GM19035 (cell line): ENCODE results near the gene AAMDC.
"Not testable (repeated sequence)": the region's sequence is repeated elsewhere in the genome, so short reads cannot be mapped to it uniquely, and the experiment has no call there.

ENCODE experiments used
- ATAC-seq: cut with Tn5 transposase; IDR thresholded peaks from one replicate; pipeline ENCODE4 v1.9.1; 2021; ENCODE audit not compliant: unreplicated experiment

Gene AAMDC

DNA sequence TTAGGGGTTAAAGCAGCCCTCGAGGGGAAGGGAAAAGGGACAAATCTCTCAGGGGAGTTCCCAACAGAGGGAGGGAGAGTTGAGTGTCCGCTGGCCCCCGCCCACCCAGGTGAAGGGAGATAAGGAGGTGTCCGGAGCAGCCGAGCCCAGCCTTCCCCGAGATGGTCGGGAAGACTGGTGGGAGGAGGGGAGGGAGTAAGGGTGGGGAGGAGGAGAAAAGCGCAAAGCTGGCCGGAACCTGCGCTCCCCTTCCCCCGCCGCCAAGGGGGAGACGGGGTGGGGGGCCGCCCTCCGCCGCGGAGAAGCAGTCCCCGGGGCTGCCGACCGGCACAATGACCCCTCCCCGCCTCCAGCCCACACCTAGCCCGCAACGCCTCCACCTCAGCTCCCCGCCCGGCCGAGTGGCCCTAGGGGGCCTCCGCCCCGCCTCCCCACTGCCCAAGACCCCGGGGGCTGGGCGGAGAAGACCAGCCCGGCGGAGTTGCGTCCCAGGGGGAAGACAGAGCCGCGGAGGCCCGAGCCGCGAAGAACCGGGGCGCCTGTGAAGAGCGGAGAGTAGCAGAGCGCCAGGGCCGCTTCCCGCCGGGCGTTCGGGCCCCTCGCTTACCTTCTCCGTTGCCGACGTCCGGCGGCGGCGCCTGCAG, 901 bp upstream of the AAMDC start:
- peak; percentile 23 for ATAC-seq

DNA sequence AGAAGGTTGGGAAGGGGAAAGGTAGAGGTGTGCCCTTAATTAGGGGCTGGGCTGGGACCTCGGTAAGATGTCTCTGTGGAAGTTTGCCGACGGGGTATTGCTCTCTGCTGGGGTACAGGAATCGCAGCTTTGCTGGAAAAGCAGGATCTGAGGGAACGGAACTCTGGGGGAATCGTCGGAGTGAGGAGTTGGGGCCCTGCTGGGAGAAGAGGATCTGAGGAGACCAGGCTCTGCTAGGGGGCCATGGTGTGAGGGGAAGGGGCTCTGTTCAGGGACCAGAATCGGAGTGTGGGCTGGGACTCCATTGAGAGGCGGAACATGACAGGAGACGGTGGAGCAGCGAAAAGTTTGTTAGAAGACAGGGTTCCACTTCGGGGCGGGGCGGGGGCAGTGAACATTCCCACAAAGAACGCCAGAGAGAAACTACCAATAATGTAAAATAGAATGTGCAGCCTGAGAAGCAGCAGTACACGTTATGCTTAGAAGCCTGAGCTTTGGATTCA, 456 bp downstream of the AAMDC start:
- ATAC-seq = no peak

DNA sequence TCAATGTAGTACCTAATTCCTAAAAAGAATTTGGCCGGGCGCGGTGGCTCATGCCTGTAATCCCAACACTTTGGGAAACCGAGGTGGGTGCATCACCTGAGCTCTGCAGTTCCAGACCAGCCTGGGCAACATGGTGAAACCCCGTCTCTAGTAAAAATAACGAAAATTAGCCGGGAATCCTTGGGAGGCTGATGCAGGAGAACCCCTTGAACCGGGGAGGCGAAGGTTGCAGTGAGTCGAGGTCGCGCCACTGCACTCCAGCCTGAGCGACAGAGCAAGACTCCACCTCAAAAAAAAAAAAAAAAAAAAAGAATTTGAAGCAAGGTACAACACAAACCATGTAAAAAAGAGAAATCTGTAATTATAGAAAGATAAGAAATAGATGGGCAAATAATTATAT, 1.2 kb downstream of the AAMDC start:
- not testable (repeated sequence) for ATAC-seq

DNA sequence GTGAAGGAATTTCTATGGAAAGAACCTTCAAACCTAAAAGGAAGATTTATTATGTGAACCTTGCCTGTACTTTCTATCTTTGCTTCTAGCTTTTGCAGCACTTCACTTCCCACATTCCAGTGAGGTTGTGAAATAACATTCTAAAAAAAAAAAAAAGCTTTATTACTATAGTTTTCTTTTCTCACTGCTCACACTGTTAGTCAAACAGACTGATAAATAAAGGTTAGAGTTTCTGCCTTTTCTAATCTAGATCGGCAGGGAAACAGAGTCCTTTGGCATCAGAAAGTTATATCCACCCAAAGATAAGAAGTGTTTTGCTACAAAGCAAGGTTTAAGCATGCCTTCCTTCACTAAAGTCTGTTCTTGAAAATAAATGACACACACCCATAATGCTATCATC, 2.8 kb downstream of the AAMDC start:
- ATAC-seq = no peak

DNA sequence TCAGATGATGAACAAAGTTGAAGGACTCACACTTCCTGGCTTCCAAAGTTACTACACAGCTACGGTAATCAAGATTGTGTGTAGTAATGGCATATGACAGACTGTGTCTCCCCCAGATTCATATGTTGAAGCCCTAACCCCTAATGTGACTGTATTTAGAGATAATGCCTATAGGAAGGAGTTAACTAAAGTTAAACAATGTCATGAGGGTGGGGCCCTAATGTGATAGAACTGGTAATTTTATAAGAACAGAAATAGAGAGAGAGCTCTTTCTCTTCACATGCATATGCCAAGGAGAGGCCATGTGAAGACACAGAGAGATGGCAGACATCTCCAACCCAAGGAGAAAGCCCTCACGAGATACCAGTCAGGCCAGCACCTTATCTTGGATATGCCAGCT, 8.0 kb downstream of the AAMDC start:
- no peak for ATAC-seq

DNA sequence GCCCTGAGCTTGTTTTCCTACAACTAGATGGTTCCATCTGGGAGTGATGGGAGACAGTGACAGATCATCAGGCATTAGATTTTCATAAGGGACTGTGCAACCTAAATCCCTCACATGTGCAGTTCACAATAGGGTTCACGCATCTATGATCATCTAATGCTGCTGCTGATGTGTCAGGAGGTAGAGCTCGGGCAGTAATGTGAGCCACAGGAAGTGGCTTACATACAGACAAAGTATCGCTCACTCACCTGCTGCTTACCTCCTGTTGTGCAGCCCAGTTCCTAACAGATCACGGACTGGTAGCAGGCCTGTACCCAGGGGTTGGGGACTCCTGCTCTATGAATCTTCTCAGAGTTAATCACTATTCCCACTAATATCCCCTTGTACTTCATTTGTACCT, 12.4 kb downstream of the AAMDC start:
- no peak for ATAC-seq

DNA sequence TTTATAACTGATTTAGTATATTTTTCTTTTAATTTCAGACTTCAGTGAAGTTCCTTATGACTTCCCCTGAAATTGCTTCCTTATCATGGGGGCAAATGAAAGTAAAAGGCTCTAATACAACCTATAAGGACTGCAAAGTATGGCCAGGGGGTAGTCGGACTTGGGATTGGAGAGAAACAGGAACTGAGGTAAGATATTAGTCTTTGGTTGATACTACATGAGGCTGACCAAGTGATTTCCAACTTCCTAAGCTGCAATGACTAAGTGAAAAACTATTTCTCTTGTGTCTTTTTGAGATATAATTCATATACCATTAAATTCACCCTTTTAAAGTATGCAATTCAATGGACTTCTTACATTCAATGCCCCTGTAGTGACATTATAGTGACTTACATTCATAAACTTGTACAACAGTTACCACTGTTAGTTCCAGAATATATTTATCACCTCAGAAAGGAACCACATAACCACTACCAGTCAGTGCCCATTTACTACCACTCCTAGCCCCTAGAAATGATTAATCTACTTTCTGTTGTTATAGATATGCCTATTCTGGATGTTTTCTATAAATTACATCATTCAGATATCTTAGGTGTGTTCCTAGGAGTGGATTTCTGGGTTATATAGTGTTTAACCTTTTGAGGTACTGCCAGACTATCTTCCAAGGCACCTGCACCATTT, 21.6 kb downstream of the AAMDC start:
- no peak for ATAC-seq

DNA sequence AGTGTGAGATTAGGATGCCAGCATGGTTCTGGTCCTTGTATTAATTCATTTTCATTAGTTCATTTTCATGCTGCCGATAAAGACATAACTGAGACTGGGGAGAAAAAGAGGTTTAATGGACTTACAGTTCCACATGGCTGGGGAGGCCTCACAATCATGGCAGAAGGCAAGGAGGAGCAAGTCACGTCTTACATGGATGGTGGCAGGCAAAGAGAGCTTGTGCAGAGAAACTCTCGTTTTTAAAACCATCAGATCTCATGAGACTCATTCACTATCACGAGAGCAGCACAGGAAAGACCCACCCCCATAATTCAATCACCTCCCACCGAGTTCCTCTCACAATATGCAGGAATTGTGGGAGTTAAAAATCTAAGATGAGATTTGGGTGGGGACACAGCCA, 22.8 kb downstream of the AAMDC start:
- ATAC-seq = not testable (repeated sequence)

DNA sequence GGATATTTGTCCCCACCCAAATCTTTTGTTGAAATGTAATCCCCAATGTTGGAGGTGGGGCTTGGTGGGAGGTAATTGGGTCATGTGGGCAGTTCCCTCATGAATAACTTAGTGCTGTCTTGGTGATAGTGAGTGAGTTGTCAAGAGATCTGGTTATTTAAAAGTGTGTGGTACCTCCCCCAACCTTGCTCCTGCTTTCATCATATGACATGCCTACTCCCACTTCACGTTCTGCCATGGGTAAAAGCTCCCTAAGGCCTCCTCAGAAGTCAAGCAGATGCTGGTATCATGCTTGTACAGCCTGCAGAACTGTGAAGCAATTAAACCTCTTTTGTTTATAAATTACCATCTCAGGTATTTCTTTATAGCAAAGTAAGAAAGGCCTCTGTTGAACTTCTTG, 30.6 kb downstream of the AAMDC start:
- no peak for ATAC-seq

DNA sequence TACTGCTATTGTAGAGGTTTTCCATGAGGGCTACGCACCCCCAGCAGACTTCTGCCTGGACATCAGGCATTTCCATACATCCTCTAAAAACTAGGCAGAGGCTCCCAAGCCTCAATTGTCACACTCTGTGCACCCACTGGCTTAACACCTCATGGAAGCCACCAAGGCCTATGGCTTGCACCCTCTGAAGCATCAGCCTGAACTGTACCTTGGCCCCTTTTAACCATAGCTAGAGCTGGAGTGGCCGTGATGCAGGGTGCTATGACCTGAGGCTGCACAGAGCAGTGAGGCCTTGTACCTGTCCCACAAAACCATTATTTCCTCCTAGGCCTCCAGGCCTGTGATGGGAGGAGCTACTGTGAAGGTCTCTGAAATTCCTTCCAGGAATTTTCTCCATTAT, 33.9 kb downstream of the AAMDC start:
- ATAC-seq = no peak

DNA sequence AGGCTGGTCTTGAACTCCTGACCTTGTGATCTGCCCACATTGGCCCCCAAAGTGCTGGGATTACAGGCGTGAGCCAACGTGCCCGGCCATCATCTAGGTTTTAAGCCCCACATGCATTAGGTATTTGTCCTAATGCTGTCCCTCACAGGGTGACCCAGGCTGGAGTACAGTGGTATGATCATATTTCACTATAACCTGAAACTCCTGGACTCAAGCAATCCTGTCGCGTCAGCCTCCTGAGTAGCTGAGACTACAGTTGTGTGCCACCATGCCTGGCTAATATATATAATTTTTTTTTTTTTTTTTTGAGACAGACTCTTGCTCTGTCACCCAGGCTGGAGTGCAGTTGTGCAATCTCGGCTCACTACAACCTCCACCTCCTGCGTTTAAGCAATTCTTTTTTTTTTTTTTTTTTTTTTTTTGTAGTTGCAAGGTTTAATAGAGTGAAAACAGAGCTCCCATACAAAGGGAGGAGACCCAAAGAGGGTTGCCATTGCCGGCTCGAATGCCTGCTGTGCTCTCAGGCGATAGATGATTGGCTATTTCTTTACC, 37.0 kb downstream of the AAMDC start:
- ATAC-seq = not testable (repeated sequence)

DNA sequence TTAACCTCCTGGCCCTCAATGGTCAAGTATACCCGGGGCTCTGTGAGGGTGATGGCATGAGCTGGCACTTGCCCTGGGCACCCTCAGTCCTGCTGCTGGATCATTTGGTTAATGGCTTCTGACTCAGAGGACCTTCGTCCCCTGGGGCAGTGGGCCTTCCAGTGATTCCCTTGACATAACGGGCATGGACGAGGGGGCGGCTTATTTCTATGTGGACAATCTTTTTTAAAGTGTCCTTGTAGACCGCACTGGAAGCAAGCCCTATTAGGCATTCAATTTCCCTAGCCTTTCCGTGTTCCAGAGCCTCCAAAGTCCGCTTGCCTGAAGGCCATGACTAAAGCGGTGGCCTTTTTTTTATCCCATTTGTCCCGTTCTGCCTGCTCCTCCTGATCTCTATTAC, 40.5 kb downstream of the AAMDC start:
- ATAC-seq = not testable (repeated sequence)

DNA sequence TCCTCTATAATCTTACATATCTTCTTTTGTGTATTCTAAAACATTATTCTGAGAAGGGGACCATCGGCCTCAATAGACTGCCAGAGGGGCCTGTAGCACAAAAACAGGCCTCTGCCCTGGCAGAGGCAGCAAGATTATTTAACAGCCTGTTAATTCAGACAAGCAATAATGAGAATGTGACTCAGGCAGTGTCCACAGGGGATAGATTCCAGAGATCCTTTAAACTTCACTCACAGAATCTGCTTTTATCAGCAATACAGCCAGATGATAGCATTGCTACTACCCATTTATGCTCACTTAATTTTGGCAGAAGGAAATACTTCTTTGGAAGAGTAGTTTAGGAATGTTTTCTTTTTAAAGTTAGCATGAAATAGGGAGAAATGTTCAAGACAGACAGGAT, 44.9 kb downstream of the AAMDC start:
- no peak for ATAC-seq

DNA sequence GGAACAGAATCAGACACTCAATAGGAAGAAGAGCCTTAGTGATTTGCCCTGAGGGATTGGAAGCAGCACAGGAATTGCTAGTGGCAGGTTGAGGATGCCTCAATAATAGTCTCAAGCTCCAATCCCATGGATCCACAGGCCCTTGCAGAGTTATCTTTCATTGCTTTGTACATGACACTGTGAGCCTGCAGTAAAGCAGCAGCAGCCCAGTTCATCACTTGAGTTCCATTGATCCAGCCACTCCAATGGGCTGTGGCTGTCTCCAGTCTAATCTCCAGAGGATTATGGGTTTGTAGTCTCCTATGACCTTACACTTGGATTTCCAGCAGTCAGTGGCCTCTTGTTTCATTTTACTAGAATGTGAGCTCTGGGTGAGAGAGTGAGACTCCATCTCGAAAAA, 45.4 kb downstream of the AAMDC start:
- no peak for ATAC-seq

DNA sequence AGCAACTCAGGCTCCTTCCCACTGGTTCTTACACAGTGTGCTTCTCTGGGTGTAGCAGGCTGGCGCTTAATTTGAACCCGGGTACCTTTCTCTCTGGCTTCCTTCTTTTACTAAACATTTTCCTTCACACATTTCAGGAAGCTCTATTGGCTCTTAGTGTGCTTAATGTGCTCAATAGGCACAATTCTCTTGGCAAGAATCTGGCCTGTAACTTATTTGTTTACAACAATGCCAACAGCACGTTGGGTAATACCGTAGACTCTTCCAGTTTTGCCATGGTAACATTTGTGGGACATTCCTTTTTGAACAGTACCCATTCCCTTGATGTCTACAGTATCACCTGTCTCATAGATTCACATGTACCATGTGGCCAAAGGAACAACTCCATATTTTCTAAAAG, 47.8 kb downstream of the AAMDC start:
- no peak for ATAC-seq

DNA sequence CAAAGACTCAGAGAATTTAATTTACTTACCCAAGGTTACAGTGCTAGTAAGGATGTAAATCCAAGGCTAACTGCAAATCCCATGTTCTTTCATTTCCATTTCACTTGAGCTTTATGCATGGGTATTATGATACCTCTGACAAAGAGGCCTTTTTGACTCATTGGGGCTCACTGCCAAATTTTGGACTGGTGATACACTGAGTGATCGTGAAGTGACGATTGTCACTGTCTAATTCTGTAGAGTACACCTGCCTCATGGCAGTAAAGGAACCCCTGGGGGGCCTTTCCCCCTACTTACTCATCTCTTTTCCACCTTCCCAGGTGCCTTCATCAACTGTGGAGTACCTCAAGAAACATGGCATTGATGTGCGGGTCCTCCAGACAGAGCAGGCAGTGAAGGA, 50.9 kb downstream of the AAMDC start:
- no peak for ATAC-seq

DNA sequence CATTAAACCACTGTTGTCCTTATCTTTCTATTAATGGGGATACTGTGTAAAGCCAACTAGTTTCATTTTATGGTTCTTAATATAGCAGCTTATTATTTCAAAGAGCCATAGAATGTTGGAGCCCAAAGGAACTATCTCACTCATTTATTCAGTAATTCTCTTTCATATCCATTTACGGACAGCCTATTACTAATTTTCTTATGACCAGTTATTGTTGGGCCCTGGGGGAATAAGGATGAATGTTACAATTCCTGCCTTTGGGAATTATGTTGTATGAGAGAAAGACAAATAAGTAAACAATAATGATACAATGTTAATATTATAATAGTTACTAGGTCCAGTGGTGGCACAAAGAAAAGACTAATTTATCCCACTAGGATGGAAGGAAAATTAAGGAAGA, 52.4 kb downstream of the AAMDC start:
- no peak for ATAC-seq

DNA sequence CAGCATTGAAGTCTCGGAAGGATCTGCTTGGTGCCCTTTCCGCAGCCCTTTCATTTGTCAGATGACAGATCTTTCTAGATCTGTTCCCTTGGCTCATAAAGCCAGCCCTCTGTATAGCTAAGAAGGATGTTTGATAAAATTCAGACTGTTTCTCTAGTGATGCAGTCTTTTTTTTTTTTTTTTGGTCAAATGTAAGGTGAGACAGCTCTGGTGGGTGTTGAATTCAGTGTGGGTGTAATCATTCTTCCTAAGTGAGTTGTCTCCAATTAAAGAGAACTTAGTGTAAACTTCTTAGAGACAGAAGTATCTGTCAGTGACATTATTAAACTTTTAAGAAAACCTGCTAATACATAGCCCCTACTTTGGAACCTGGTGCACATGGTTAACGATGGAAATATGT, 53.3 kb downstream of the AAMDC start:
- ATAC-seq = no peak

DNA sequence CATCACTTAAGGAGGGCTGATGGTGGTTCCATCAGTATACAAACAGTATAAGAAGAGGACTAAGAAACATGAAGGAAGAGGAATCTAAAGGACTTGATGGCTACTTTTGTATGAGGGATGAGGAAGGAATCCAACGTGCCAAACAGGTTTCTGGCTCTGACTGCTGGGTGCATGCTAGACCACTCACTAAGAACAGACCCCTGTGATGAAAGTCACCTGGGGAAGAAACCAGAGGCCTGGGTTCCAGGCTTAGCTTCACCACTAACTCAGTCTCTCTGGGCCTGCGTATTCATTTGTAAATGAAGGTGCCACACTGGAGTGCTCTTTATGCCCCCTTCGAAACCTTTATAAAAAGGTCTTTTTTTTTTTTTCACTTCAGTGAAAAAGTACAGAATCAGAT, 55.1 kb downstream of the AAMDC start:
- ATAC-seq = no peak

DNA sequence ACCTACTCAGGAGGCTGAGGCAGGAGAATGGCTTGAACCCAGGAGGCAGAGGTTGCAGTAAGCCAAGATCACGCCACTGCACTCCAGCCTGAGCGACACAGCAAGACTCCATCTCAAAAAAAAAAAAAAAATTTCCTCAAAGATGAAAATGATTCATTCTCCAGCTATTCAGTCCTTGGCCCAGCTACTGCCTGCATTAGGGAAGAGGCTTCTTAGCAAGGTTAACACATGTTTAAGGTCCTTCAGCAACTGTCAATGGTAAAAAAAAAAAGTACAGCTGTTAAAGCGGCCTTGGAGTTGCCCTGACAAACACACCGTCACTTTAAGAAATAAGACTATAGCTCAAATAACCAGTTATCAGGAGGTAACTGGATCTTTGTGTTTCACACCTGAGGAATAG, 57.3 kb downstream of the AAMDC start:
- not testable (repeated sequence) for ATAC-seq

DNA sequence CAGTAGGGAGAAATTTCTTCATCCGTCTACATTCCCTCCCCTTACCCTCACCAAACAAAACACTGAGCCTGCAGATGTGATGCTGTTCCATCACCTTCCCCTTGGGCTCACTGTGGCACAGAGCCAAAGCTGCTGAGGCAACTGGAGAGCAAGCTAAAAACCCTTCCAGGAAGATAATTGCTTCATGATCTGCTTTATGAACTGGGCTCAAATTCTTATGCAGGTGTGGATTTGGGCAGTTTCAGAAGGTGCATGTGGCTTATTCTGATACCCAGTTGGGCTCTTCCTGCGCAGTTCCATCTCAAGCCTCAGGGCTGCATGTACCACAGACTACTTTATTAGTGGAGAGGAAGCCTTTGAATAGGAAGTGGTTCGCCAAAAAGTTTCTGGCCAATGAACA, 58.3 kb downstream of the AAMDC start:
- ATAC-seq = no peak

DNA sequence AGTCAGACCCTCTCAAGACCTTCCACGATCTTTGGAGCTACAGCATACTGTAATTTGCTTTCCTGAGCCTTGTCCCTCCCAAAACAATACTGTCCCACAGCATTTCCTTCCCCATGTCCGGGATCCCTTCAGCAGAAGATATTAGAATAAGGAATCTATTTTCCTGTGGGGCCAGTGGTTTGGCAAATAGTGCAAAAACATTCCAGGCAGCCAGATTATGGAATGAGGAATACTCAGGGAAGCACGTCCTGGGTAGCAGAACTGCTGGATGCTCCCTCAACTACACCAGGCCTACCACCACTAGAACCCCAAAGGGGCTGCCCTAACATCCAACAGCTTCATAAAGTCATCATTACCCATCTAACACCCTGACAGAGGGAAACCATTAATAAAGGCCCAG, 61.5 kb downstream of the AAMDC start:
- ATAC-seq = no peak

DNA sequence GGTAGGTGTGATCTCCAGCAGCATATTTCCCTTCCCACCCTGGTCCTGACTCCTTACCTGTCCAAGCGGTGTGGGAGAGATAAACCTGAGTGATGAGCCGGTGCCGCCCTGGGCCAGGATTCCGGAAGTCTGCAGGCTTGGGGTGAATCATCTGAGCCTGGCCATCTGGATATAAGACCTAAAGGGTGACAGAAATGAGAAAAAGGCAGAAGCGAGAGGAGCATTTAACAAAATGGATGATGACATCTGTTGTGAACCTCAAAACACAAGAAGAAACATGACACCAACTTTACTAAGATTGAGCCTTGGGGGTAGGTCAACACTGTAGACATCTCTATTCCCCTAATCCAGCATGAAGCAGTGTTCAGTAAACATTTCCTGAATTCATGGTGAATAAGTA, 62.8 kb downstream of the AAMDC start:
- ATAC-seq = no peak
